ENCODE results near the gene MEGF6.

GRCh38 chr1:3499611-3500010 lies 111.7 kb downstream of the MEGF6 start:
- no peak for TF ChIP-seq CTCF (IDR thresholded peaks at IDR 0.05)
- no peak for TF ChIP-seq EZH2 (IDR thresholded peaks at IDR 0.05; ENCODE audit: borderline replicate concordance, insufficient read depth, low read depth, low read length, poor library complexity, severe bottlenecking)
